ENCODE results near the gene RHBDF2.
"Not testable (repeated sequence)": the region's sequence is repeated elsewhere in the genome, so short reads cannot be mapped to it uniquely, and the experiment has no call there.

RHBDF2 gene

GRCh38 chr17:76515274-76515949 lies 14.2 kb upstream of the RHBDF2 start:
- H3K9me3 ChIP-seq, result no peaks in the 10 kb centered on the region
- TF ChIP-seq CTCF (IDR thresholded peaks at IDR 0.05), result no peak
- H3K27ac ChIP-seq, result no peak overlapping the region
- peaks cover 27 to 29% of the 10 kb centered on the region in 2 experiments for H3K4me1 ChIP-seq (ENCODE audit: control insufficient read depth in 1 of 2, insufficient read depth in 1 of 2, low read depth in 1 of 2, low read length in 1 of 2)
- no peaks in the 10 kb centered on the region for H3K27me3 ChIP-seq
- H3K4me3 ChIP-seq (ENCODE audit: low read depth in 1 of 2, low read length in 1 of 2), result no peak overlapping the region
- H3K36me3 ChIP-seq, result no peaks in the 10 kb centered on the region

- H3K4me1 ChIP-seq (ENCODE audit: control insufficient read depth in 1 of 2, insufficient read depth in 1 of 2, low read depth in 1 of 2, low read length in 1 of 2), result peaks cover 27 to 29% of the 10 kb centered on the region in 2 experiments
- not testable (repeated sequence) for H3K27ac ChIP-seq; H3K9me3 ChIP-seq; H3K27me3 ChIP-seq; H3K4me3 ChIP-seq (ENCODE audit: low read depth in 1 of 2, low read length in 1 of 2); H3K36me3 ChIP-seq
These were observed 13.1 kb upstream of the RHBDF2 start for GRCh38 chr17:76514355-76514754.

- no peak for TF ChIP-seq CTCF (IDR thresholded peaks at IDR 0.05)
- Histone ChIP-seq H3K27me3 (no peaks in the 10 kb centered on the region), H3K4me1 (ENCODE audit: control insufficient read depth in 1 of 2, insufficient read depth in 1 of 2, low read depth in 1 of 2, low read length in 1 of 2) (peaks cover 27 to 29% of the 10 kb centered on the region in 2 experiments), H3K4me3 (ENCODE audit: low read depth in 1 of 2, low read length in 1 of 2) (no peak overlapping the region), H3K27ac (no peak overlapping the region), H3K9me3 (no peaks in the 10 kb centered on the region), H3K36me3 (no peaks in the 10 kb centered on the region)
These were observed 12.1 kb upstream of the RHBDF2 start for GRCh38 chr17:76513306-76513692.

GRCh38 chr17:76512366-76513305 lies 11.4 kb upstream of the RHBDF2 start:
- TF ChIP-seq CTCF (IDR thresholded peaks at IDR 0.05), result no peak
- peaks cover 27 to 29% of the 10 kb centered on the region in 2 experiments for H3K4me1 ChIP-seq (ENCODE audit: control insufficient read depth in 1 of 2, insufficient read depth in 1 of 2, low read depth in 1 of 2, low read length in 1 of 2)
- peak overlapping the region; percentile 75 for H3K27ac ChIP-seq

GRCh38 chr17:76511668-76512365 lies 10.6 kb upstream of the RHBDF2 start:
- Histone ChIP-seq H3K4me3 (ENCODE audit: low read depth in 1 of 2, low read length in 1 of 2) (peak overlapping the region in 1 of 2 experiments; percentile 20), H3K4me1 (ENCODE audit: control insufficient read depth in 1 of 2, insufficient read depth in 1 of 2, low read depth in 1 of 2, low read length in 1 of 2) (peaks cover 27 to 29% of the 10 kb centered on the region in 2 experiments), H3K27ac (peak overlapping the region; percentile 75), H3K27me3 (no peaks in the 10 kb centered on the region), H3K9me3 (no peaks in the 10 kb centered on the region), H3K36me3 (no peaks in the 10 kb centered on the region)
- no peak for TF ChIP-seq CTCF (IDR thresholded peaks at IDR 0.05)

More at GRCh38 chr17:76512366-76513305, 11.4 kb upstream of the RHBDF2 start:
- H3K9me3 ChIP-seq, result no peaks in the 10 kb centered on the region
- no peaks in the 10 kb centered on the region for H3K36me3 ChIP-seq
- H3K27me3 ChIP-seq, result no peaks in the 10 kb centered on the region
- no peak overlapping the region for H3K4me3 ChIP-seq (ENCODE audit: low read depth in 1 of 2, low read length in 1 of 2)
